DMS153 treated with DMSO at 0.1 percent for 48 hours (cell line): ENCODE results near the gene STARD7.
"Not testable (repeated sequence)": the region's sequence is repeated elsewhere in the genome, so short reads cannot be mapped to it uniquely, and the experiment has no call there.

ENCODE experiments used
- DNase-seq: peaks from one replicate; lab custom pipeline; 2025; ENCODE audit not compliant: unreplicated experiment; lab: John Stamatoyannopoulos, UW

Gene STARD7

DNA sequence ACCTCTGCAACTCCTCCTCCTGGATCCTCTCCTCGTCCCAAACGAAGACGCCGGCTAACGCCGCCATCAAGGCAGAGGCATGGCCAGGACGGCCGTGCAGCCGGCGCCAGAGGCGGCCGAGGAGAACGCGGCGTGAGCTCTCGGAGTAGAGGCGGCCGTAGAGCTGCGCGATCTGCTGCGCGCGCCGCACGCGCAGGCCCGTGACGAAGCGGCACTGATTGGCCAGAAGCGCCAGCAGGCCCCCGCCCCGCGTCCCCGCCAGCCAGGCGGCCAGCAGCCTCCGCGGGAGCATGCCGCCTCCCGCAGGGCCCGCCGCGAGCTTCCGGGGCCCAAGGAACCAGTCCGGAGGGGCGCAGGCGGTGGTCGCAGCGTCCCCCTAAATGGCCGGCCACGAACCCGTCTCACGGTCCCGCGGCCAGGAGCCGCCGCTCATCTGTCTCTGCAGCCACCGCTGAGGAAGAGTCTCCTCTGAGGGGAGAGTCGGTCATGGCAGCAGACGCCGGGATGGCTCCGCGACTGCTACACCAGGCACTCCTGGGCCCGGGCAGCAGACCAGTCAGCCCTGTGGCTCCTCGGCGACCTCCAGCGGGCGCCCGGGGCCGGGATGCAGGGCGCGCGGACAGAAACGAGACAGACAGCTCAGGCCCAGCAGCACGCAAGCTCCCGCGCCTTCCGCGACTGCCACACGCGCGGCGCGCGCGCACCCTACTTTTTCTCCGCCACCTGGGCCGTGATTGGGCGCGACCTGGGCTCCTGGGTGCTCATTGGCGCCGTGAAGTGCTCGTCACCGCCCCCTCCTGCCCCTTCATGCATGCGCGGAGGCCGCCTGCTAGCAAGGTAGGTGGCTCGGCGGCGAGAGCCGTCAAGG is at the start of gene STARD7:
TSS of gene STARD7 (minus strand) at position 685 of the 868 bp plus-strand sequence. CDS start at position 292, 393 bp downstream.
- peak; percentile 89 for DNase-seq

DNA sequence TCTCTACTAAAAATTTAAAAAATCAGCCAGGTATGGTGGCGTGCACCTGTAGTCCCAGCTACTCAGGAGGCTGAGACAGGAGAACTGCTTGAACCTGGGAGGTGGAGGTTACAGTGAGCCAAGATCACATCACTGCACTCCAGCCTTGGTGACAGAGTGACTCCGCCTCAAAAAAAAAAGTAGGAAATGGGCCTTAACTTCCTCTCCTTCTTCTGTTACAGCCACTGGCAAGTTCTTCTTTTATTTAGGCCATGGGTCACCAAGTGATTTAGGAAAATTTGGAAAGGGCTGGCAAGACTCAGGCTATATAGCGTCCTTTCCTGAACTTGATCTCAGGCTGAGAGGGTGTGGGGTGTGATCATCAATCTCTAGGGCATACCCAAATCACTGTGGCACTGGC is 49.1 kb upstream of the STARD7 start:
- DNase-seq, result not testable (repeated sequence)

- DNase-seq, result no peak
Measured at GRCh38 chr2:96256611-96257113, 48.0 kb upstream of the STARD7 start.

DNA sequence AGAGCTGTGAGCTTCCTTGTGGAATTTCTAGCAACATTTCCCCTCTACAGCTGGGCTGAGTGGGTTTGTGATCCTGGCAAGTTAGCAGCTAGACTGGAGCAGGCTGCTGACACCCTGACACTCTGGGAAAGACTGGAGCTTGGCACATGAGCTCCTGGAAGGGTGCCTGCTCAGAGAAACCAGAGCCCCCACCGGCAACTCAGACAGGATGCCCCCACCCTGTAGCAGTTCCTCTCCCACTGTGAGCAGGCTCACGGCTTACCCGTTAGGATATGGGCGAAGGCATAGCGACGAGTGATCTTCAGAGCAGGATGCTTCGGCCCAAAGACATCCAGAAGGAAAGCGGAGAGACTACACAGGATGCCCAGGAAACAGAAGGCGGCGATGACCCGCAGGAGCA is 45.9 kb upstream of the STARD7 start:
- DNase-seq, result no peak

GRCh38 chr2:96253006-96253405 is 44.4 kb upstream of the STARD7 start:
- DNase-seq, result no peak

DNA sequence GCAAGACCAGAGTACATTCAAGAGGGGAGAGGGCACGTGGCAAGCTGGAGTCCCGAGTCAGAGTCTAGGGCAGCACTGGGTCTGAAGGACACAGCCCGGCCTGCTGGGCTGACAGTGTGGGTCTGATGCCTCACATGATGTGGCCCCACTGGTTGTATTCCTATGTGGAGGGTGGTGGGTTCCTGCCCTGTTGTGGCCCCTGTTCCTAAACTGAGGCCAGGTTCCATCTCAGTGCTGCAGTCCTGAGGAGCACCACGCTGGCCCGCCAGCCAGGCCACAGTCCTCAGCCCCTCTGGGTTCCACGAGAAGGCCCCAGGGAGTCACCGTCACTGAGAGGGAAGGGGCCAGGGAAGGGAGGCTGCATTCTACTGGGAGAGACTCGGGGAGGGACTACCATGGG is 43.9 kb upstream of the STARD7 start:
- DNase-seq, result no peak

- no peak for DNase-seq
Measured at GRCh38 chr2:96251721-96252292, 43.2 kb upstream of the STARD7 start.

DNA sequence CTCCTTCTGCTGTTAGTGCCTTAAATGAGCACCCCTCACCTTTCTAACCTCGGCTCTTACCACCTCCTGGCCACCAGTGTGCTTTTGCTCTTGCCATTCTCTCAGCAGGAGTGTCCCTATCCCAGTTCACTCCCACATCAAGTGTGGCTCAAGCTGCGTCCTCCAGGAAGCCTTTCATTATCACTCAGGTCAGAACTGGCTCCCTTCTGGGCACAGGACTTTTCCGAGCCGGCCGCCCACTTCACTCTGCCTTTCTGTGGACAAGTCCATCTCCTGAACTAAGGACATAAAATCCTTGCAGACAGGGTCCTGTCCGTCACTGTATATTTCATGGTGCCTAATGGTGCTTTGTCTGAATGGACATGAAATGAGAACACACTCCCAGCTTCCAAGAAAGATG is 41.6 kb upstream of the STARD7 start:
- DNase-seq, result no peak

DNA sequence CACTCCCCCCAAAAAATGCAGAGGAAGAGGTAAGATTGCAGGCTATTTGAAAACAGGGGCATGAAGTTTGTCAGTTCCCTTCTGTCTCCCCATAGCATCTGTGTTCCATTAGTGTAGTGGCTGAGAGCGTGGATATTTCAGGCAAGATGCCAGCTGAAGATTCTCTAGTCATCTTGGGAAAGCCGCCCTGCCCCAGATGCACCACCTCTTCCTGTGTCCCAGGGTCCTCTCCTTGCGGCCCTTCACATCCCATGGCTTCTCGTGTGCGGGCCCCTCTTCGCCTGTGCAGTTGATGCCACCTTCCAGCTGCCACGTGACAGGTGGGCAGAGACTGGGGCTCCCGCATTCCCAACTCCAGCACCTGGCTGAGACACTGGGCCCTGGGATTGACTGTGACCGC is 41.0 kb upstream of the STARD7 start:
- no peak for DNase-seq

DNA sequence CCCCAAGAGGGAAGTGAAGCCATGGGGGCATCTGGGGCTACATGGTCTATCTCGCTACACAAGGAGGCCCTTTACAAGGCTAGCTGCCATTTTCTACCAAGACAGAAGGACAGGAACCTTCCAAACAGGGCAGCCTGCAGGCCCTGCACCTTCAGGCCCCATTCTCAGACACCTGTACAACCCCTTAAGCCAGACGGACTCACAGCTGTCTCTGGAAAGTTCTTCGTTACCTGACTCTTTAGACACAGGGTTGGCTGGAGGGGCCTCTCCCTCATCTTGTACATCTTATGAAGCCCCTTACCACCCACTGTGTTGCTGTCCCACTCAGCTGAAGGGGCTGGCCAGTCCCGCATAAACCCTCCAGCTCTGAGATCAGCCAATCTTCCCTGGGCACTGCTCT is 40.0 kb upstream of the STARD7 start:
- DNase-seq, result no peak

DNA sequence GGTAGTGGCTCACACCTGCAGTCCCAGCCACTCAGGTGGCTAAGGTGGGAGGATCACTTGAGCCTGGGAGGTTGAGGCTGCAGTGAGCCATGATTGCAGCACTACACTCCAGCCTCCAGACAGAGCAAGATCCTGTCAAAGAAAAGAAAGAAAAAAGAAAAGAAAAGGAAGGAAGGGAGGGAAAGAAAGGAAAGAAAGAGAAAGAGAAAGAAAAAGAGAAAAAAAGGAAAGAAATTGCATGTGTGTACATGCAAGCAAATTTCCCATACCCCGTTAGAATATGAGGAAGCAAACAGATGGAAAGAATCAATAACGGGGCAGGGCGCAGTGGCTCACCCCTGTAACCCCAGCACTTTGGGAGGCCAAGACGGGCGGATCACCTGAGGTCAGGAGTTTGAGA is 39.3 kb upstream of the STARD7 start:
- no peak for DNase-seq

GRCh38 chr2:96247009-96247408 is 38.4 kb upstream of the STARD7 start:
- DNase-seq, result no peak

DNA sequence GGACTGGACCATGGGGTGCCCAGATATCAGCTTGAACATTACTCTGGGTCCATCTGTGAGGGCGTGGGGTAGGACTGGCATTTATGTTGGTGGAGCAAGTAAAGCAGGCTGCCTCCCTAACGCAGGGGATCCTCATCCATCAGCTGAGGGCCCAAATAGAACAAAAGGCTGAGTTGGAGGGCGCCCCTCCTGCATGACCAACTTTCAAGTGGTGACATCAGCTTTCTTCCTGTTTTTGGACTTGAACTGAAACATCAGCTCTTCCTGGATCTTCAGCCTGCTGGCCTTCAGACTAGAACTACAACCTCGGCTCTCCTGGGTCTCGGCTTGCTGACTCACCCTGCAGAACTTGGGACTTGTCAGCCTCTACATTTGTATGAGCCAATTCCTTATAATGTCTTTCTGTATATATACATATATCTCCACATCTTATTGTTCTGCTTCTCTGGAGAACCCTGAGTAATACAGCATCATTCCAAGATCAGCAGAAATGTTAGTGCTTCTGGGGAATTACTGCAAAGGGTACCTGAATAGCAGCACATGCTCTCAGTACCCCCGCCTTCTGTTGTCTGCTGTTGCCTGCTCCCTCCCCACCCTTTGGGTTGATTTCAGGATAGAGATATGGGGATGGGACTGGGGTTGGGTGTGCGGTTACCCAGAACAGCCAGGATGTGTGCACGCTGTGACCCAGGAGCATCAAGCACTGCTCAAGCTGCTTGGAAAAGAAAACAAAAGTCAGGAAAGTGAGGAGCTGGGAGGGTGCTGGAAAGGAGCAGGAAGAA is 37.2 kb upstream of the STARD7 start:
- no peak for DNase-seq

- no peak for DNase-seq
Measured at GRCh38 chr2:96243843-96244242, 35.2 kb upstream of the STARD7 start.

DNA sequence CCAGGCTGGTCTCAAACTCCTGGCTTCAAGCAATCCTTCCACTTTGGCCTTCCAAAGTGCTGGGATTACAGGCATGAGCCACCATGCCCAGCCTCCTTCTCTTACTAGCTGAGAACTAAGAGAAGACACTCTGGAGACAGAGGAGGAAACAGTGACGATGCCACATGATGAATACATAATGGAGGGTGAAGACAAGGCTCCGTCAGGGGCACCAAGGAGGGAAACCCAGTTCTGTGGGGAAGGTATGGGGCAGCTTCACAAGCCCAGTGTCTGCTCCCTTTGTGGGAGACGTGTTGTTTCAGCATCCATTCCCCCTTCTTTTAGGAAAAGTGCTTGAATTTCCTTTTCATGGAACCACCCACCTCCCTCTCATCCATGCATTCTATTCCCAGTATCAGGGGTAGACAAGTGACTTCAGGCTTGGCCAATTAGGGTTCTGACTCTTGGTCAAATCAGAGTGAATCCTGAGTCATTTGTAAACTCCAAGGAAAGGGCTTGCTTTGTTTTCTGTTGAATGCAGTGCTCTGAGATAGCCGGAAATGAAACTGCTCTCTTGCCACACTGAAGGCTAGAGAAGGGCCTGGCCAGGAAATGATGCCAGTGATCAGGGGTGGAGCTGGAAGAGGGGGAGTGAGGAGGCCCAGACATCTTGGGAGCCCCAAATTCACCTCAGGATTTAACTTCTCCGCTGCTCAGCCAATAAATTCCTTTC is 33.4 kb upstream of the STARD7 start:
- no peak for DNase-seq

GRCh38 chr2:96241227-96241626 is 32.6 kb upstream of the STARD7 start:
- DNase-seq, result no peak

GRCh38 chr2:96240341-96241038 is 31.9 kb upstream of the STARD7 start:
- no peak for DNase-seq

DNA sequence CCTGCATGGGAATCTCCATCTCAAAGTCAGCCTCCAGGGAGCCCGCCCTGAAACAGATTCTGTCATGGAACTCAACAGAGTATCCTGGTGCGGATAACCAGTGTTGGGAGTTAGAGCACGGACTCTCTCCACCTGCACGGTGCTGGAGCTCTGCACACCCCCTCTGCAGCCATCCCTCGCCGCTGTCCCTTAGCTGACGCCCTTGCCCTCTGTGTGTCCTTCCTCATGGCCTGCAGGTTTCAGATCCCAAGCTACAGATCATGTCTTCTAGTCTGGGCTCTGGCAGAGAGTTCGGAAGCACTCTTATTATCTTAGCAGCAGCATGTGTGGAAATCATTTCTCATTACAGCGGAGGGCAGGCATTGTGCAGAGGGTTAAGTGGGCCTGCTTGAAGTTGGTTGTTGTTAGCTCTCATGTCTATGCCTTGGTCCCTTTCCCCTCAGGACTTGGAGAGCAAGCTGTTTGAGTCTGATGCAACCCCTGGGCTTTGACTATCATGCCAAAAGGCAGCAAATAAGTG is 31.2 kb upstream of the STARD7 start:
- DNase-seq, result no peak

DNA sequence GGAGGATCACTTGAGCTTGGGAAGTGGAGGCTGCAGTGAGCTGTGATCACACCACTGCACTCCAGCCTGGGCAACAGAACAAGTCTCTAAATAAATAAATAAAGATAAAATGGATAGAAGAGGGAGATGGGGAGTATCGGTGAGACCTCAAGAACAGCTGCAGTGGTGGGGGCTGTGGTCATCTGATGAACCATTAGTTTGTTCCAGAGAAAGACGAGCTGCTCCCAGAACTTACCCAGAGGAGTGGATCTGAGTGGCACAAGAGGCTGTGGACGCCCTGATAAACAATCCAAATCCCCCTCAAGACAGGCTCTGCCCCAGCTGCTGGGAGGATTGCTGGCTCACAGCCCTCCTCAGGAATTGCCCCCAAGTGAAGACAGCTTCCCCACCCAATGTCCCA is 30.5 kb upstream of the STARD7 start:
- DNase-seq, result no peak

- no peak for DNase-seq
Measured at GRCh38 chr2:96238266-96238665, 29.6 kb upstream of the STARD7 start.
